Measurements from ENCODE around the gene PIK3C2G.

DNA sequence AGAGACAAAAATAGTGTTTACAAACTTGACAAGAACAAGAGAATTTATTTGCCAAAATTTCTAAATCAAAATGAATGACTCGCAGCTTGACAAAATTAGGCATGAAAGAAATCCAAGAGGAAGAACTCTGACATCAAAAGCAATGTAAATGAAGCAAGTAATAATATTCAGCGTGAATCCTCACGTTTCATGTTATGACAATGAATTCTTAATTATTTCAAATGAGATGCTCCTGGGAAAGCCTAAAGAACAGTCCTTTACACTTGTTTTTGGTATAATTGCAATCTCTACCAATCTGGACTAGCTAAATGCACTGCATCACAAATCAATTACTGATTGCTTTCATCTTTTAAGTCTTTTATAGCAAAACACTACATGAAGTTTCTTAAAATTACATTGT lies 29.1 kb downstream of the PIK3C2G start:
- TF ChIP-seq YY1 (IDR thresholded peaks at IDR 0.05; ENCODE audit: low read depth): no peak
- TF ChIP-seq, protein P1, sequence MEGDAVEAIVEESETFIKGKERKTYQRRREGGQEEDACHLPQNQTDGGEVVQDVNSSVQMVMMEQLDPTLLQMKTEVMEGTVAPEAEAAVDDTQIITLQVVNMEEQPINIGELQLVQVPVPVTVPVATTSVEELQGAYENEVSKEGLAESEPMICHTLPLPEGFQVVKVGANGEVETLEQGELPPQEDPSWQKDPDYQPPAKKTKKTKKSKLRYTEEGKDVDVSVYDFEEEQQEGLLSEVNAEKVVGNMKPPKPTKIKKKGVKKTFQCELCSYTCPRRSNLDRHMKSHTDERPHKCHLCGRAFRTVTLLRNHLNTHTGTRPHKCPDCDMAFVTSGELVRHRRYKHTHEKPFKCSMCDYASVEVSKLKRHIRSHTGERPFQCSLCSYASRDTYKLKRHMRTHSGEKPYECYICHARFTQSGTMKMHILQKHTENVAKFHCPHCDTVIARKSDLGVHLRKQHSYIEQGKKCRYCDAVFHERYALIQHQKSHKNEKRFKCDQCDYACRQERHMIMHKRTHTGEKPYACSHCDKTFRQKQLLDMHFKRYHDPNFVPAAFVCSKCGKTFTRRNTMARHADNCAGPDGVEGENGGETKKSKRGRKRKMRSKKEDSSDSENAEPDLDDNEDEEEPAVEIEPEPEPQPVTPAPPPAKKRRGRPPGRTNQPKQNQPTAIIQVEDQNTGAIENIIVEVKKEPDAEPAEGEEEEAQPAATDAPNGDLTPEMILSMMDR (IDR thresholded peaks at IDR 0.05): no peak
- no peak for TF ChIP-seq RCOR1 (IDR thresholded peaks at IDR 0.05; ENCODE audit: low read length)
- TF ChIP-seq, protein P2, sequence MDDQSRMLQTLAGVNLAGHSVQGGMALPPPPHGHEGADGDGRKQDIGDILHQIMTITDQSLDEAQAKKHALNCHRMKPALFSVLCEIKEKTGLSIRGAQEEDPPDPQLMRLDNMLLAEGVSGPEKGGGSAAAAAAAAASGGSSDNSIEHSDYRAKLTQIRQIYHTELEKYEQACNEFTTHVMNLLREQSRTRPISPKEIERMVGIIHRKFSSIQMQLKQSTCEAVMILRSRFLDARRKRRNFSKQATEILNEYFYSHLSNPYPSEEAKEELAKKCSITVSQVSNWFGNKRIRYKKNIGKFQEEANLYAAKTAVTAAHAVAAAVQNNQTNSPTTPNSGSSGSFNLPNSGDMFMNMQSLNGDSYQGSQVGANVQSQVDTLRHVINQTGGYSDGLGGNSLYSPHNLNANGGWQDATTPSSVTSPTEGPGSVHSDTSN (IDR thresholded peaks at IDR 0.05): no peak
- no peak for TF ChIP-seq JUND (IDR thresholded peaks at IDR 0.05)
- TF ChIP-seq, protein P3, sequence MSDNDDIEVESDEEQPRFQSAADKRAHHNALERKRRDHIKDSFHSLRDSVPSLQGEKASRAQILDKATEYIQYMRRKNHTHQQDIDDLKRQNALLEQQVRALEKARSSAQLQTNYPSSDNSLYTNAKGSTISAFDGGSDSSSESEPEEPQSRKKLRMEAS (IDR thresholded peaks at IDR 0.05; ENCODE audit: low read depth): no peak

Measured in SK-N-SH (cell line).